Measurements from ENCODE around the gene NCK1.

DNA sequence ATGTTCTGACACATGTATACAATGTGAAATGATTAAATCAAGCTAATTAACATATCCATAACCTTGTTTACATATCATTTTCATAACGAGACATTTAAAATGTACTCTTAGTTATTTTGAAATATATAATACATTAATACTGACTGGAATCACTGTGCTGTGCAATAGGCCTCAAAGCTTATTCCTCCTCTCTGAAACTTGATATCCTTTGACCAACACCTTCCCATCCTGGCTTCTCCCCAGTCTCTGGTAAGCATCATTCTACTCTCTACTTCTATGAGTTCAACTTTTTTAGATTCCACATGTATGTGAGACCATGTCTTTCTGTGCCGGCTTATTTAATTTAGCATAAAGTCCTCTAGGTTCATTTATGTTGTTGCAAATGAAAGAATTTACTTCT is 48.7 kb downstream of the NCK1 start:
- TF ChIP-seq, protein P1, sequence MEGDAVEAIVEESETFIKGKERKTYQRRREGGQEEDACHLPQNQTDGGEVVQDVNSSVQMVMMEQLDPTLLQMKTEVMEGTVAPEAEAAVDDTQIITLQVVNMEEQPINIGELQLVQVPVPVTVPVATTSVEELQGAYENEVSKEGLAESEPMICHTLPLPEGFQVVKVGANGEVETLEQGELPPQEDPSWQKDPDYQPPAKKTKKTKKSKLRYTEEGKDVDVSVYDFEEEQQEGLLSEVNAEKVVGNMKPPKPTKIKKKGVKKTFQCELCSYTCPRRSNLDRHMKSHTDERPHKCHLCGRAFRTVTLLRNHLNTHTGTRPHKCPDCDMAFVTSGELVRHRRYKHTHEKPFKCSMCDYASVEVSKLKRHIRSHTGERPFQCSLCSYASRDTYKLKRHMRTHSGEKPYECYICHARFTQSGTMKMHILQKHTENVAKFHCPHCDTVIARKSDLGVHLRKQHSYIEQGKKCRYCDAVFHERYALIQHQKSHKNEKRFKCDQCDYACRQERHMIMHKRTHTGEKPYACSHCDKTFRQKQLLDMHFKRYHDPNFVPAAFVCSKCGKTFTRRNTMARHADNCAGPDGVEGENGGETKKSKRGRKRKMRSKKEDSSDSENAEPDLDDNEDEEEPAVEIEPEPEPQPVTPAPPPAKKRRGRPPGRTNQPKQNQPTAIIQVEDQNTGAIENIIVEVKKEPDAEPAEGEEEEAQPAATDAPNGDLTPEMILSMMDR (IDR thresholded peaks at IDR 0.05; ENCODE audit: low read length), result no peak
- no peak for TF ChIP-seq EZH2 (IDR thresholded peaks at IDR 0.05; ENCODE audit: borderline replicate concordance, low read length)
